Endothelial cell of umbilical vein (primary cell): ENCODE results near the gene DAB1. TPM values are rescaled to one million over a fixed set of nuclear protein-coding genes. Genes with fewer than 3 reads are reported as not detected.

ENCODE experiments used
- BruUV-seq: library from RNA; stranded (reverse); fragments of 400-500 nt; replicated peaks from 2 replicates; lab custom pipeline; 2021; lab: Mats Ljungman, UMichigan
- CTCF ChIA-PET: fragments of 300-600, 350-600 bp; sonication (Branson Sonifier 250); formaldehyde crosslinking; loops from one replicate; lab custom pipeline; 2021; ENCODE audit warnings: antibody characterized with exemption, inconsistent platforms; lab: Charles Lee
- POLR2A ChIA-PET: fragments of 300-600, 350-600 bp; sonication (Branson Sonifier 250); formaldehyde crosslinking; loops from one replicate; lab custom pipeline; 2021; ENCODE audit warnings: antibody characterized with exemption, inconsistent platforms; lab: Charles Lee
- DNase-seq: peaks from one replicate; pipeline ENCODE4 v3.0.0-alpha.2; 2011; ENCODE audit warnings: low read depth, low spot score
- FAIRE-seq: peaks from 2 replicates; lab custom pipeline; 2011; peaks lifted over from hg19 to GRCh38; lab: Jason Lieb, UNC
- H2AFZ ChIP-seq: 2 replicates; pipeline ENCODE4 v1.6.0; 2012; ENCODE audit warnings: low read depth, low read length, control low read depth, inconsistent platforms
- H3K27ac ChIP-seq: 2 replicates; pipeline ENCODE4 v1.5.1; 2011; ENCODE audit warnings: low read depth, mild to moderate bottlenecking, control low read depth, low read length, moderate library complexity; ENCODE audit not compliant: insufficient read depth
- H3K27me3 ChIP-seq, 2 experiments: 2 replicates each; pipeline versions ENCODE4 v1.6.0 to v1.6.1; 2011; ENCODE audit warnings: low read length in 2 of 2, mixed read lengths in 1 of 2; ENCODE audit not compliant: control insufficient read depth in 2 of 2, insufficient read depth in 2 of 2
- H3K36me3 ChIP-seq, 2 experiments: 2 replicates in 1 of 2; 3 replicates in 1 of 2; pipeline ENCODE4 v1.5.1; 2011; ENCODE audit warnings: low read length in 2 of 2, mild to moderate bottlenecking in 1 of 2, moderate library complexity in 1 of 2; ENCODE audit not compliant: control insufficient read depth in 2 of 2, insufficient read depth in 2 of 2; ENCODE audit errors: extremely low read depth in 1 of 2
- H3K4me1 ChIP-seq: 3 replicates; pipeline ENCODE4 v1.5.1; 2011; ENCODE audit warnings: mild to moderate bottlenecking, low read length; ENCODE audit not compliant: control insufficient read depth, insufficient read depth; ENCODE audit errors: extremely low read depth
- H3K4me2 ChIP-seq: 2 replicates; pipeline ENCODE4 v1.6.1; 2011; ENCODE audit warnings: low read length, control low read depth, mixed read lengths; ENCODE audit not compliant: insufficient read depth
- H3K4me3 ChIP-seq, 3 experiments: fragments of 200-600 bp in 1 of 3; sonication (generic), shearing (Covaris generic) in 1 of 3; replicated peaks in 1 of 3; 2 replicates each; pipeline ENCODE4 v1.5.1; 2011 to 2016; ENCODE audit warnings: control low read depth in 3 of 3, low read length in 3 of 3, mild to moderate bottlenecking in 2 of 3, inconsistent platforms in 1 of 3, low read depth in 1 of 3, moderate library complexity in 1 of 3; ENCODE audit not compliant: insufficient read depth in 1 of 3
- H3K79me2 ChIP-seq: 2 replicates; pipeline ENCODE4 v1.6.0; 2012; ENCODE audit warnings: low read length, inconsistent platforms; ENCODE audit not compliant: control insufficient read depth, insufficient read depth
- H3K9ac ChIP-seq: replicated peaks from 2 replicates; pipeline ENCODE3; 2011; ENCODE audit warnings: low read length, control low read depth; ENCODE audit not compliant: insufficient read depth; ENCODE audit errors: extremely low read depth
- H3K9me1 ChIP-seq: replicated peaks from 3 replicates; pipeline ENCODE4 v1.6.0; 2011; ENCODE audit warnings: mild to moderate bottlenecking, low read length; ENCODE audit not compliant: control insufficient read depth, insufficient read depth; ENCODE audit errors: extremely low read depth
- H3K9me3 ChIP-seq: replicated peaks from 2 replicates; pipeline ENCODE4 v1.5.1; 2012; ENCODE audit warnings: low read length, inconsistent platforms; ENCODE audit not compliant: control insufficient read depth, insufficient read depth
- H4K20me1 ChIP-seq: replicated peaks from 2 replicates; pipeline ENCODE3; 2011; ENCODE audit warnings: mild to moderate bottlenecking, low read length; ENCODE audit not compliant: control insufficient read depth, insufficient read depth; ENCODE audit errors: extremely low read depth
- CTCF ChIP-seq, 2 donors: IDR thresholded peaks; 1 replicate in 1 of 2; 2 replicates in 1 of 2; pipeline ENCODE4 v1.5.1; 2011; ENCODE audit warnings: low read length in 2 of 2, mild to moderate bottlenecking in 2 of 2, moderate library complexity in 2 of 2, control low read depth in 1 of 2, inconsistent platforms in 1 of 2, low read depth in 1 of 2; ENCODE audit not compliant: insufficient read depth in 1 of 2; ENCODE audit errors: extremely low read depth in 1 of 2
- FOS ChIP-seq: IDR thresholded peaks from 2 replicates; pipeline ENCODE4 v1.6.1; 2011; ENCODE audit warnings: mild to moderate bottlenecking, low read length, moderate library complexity, borderline replicate concordance; ENCODE audit not compliant: insufficient read depth
- JUN ChIP-seq: IDR thresholded peaks from 2 replicates; pipeline ENCODE4 v1.6.1; 2011; ENCODE audit warnings: borderline replicate concordance, low read depth; ENCODE audit not compliant: insufficient read length, insufficient read depth
- MAX ChIP-seq: IDR thresholded peaks from 2 replicates; pipeline ENCODE4 v1.6.1; 2011; ENCODE audit not compliant: insufficient read depth, insufficient read length
- MYC ChIP-seq: IDR thresholded peaks from one replicate; pipeline ENCODE4 v1.6.1; 2011; ENCODE audit warnings: mild to moderate bottlenecking, low read depth, low read length
- dilution Hi-C: fragments of 300-500 bp; cut with MboI; formaldehyde crosslinking; loops from one replicate; pipeline ENCODE4 v1.15.0; 2019; ENCODE audit warnings: low sequenced_read_pairs; ENCODE audit not compliant: extremely low pct_ligation_motif_present
- intact Hi-C: fragments of 100-400 bp; cut with micrococcal nuclease; formaldehyde crosslinking; loops from one replicate; pipeline ENCODE4 v1.10.0; 2022
- polyA plus RNA-seq, 4 experiments: library from polyadenylated mRNA; depleted of rRNA in 3 of 4; stranded (reverse) in 3 of 4; unstranded in 1 of 4; fragments of >200 nt; gene quantifications; 2 replicates each; pipeline versions ENCODE4 v1.2.1 to v1.2.3, GENCODE V29; 2011 to 2012; ENCODE audit warnings: missing spikeins in 1 of 4
- total RNA-seq: library from RNA; stranded (reverse); gene quantifications from 2 replicates; pipeline ENCODE4 v1.2.3, GENCODE V29; 2021

The DAB1 gene
- total and polyA plus RNA-seq, 2 donors (not counting 3 experiments of a cell fraction or from before 2014, with no cell fraction given): not detected

- no peak for TF ChIP-seq JUN
- TF ChIP-seq CTCF (IDR thresholded peaks at IDR 0.05; ENCODE audit: extremely low read depth in 1 of 2, insufficient read depth in 1 of 2, low read depth in 1 of 2, low read length in 2 of 2): no peak
- no peak for TF ChIP-seq FOS
- no peaks in the 10 kb centered on the region for H3K27me3 ChIP-seq
- no TSS peak for BruUV-seq
- no peak overlapping the region for H3K4me3 ChIP-seq
- no peak for FAIRE-seq
- DNase-seq: no peak
- H3K9ac ChIP-seq: no peak overlapping the region
- no peaks in the 10 kb centered on the region for H3K4me1 ChIP-seq
- no peak overlapping the region for H2AFZ ChIP-seq
- POLR2A ChIA-PET: no interaction called here
- intact Hi-C loops (no loop called here), dilution Hi-C loops (no loop called here)
- H3K9me1 ChIP-seq: no peaks in the 10 kb centered on the region
- no peaks in the 10 kb centered on the region for H3K9me3 ChIP-seq
- CTCF ChIA-PET: no interaction called here
- H3K27ac ChIP-seq: no peak overlapping the region
- no peaks in the 10 kb centered on the region for H4K20me1 ChIP-seq
- no peaks in the 10 kb centered on the region for H3K79me2 ChIP-seq
- H3K36me3 ChIP-seq: no peaks in the 10 kb centered on the region
- H3K4me2 ChIP-seq: no peak overlapping the region
Observed at GRCh38 chr1:57300186-57300585, 123.7 kb downstream of the DAB1 start.

GRCh38 chr1:57296726-57297250, 127.1 kb downstream of the DAB1 start:
- ChIA-PET CTCF (no interaction called here), POLR2A (no interaction called here)
- no peak overlapping the region for H3K27ac ChIP-seq
- TF ChIP-seq MAX (no peak), MYC (no peak)
- no peaks in the 10 kb centered on the region for H3K9me1 ChIP-seq
- no peak for FAIRE-seq
- intact Hi-C loops (no loop called here), dilution Hi-C loops (no loop called here)
- H3K9me3 ChIP-seq: no peaks in the 10 kb centered on the region
- H4K20me1 ChIP-seq: no peaks in the 10 kb centered on the region
- H2AFZ ChIP-seq: no peak overlapping the region
- no peaks in the 10 kb centered on the region for H3K36me3 ChIP-seq
- DNase-seq: no peak
- BruUV-seq: no TSS peak
- H3K4me3 ChIP-seq: no peak overlapping the region
- no peak overlapping the region for H3K4me2 ChIP-seq
- H3K79me2 ChIP-seq: no peaks in the 10 kb centered on the region
- no peaks in the 10 kb centered on the region for H3K4me1 ChIP-seq
- no peak overlapping the region for H3K9ac ChIP-seq
- no peaks in the 10 kb centered on the region for H3K27me3 ChIP-seq
